HEK293T (cell line): ENCODE measurements around the gene MYBPH.

Experiments
- CTCF ChIA-PET: fragments of 350-600 bp; formaldehyde crosslinking; extraction: SDS; loops from one replicate; lab custom pipeline; 2021; ENCODE audit warnings: antibody characterized with exemption, inconsistent platforms; lab: Yijun Ruan, JAX
- POLR2A ChIA-PET: fragments of 350-600 bp; formaldehyde crosslinking; extraction: SDS; loops from one replicate; lab custom pipeline; 2020; ENCODE audit warnings: antibody characterized with exemption, inconsistent platforms; lab: Yijun Ruan, JAX
- DNase-seq: peaks from one replicate; pipeline ENCODE4 v3.0.0; 2012; ENCODE audit warnings: mixed read lengths; ENCODE audit errors: extremely low spot score
- ARNT ChIP-seq: fragments of 450-650 bp; IDR thresholded peaks from 2 replicates; pipeline ENCODE4 v1.6.1; 2017; ENCODE audit warnings: mild to moderate bottlenecking
- BHLHE40 ChIP-seq: fragments of 450-650 bp; IDR thresholded peaks from 2 replicates; pipeline ENCODE4 v1.6.1; 2016; ENCODE audit warnings: mild to moderate bottlenecking, moderate library complexity, borderline replicate concordance
- CTBP1 ChIP-seq: fragments of 450-650 bp; IDR thresholded peaks from 2 replicates; pipeline ENCODE4 v1.6.1; 2016; ENCODE audit warnings: borderline replicate concordance
- ELF4 ChIP-seq: fragments of 450-650 bp; IDR thresholded peaks from 2 replicates; pipeline ENCODE4 v1.6.1; 2017; ENCODE audit warnings: antibody characterized with exemption
- FOXA1 ChIP-seq: fragments of 450-650 bp; IDR thresholded peaks from 2 replicates; pipeline ENCODE4 v1.6.1; 2016; ENCODE audit warnings: mild to moderate bottlenecking
- FOXK2 ChIP-seq: fragments of 450-650 bp; IDR thresholded peaks from 2 replicates; pipeline ENCODE4 v1.6.1; 2016; ENCODE audit warnings: mild to moderate bottlenecking
- FOXM1 ChIP-seq: fragments of 450-650 bp; IDR thresholded peaks from 2 replicates; pipeline ENCODE4 v1.6.1; 2017; ENCODE audit warnings: mild to moderate bottlenecking, borderline replicate concordance
- HDGF ChIP-seq: fragments of 450-650 bp; IDR thresholded peaks from 2 replicates; pipeline ENCODE4 v1.6.1; 2017; ENCODE audit warnings: antibody characterized with exemption, borderline replicate concordance
- L3MBTL2 ChIP-seq: fragments of 450-650 bp; conservative IDR thresholded peaks from 2 replicates; pipeline ENCODE4 v1.6.1; 2016; ENCODE audit warnings: mild to moderate bottlenecking
- LEF1 ChIP-seq: fragments of 450-650 bp; IDR thresholded peaks from 2 replicates; pipeline ENCODE4 v1.6.1; 2017; ENCODE audit warnings: mild to moderate bottlenecking, borderline replicate concordance
- NFRKB ChIP-seq: fragments of 450-650 bp; IDR thresholded peaks from 2 replicates; pipeline ENCODE4 v1.6.1; 2016; ENCODE audit warnings: mild to moderate bottlenecking, moderate library complexity
- SP1 ChIP-seq: fragments of 450-650 bp; IDR thresholded peaks from 2 replicates; pipeline ENCODE4 v1.6.1; 2017
- SUZ12 ChIP-seq: fragments of 450-650 bp; IDR thresholded peaks from 2 replicates; pipeline ENCODE4 v1.6.1; 2016; ENCODE audit warnings: mild to moderate bottlenecking
- TARDBP ChIP-seq: fragments of 450-650 bp; IDR thresholded peaks from 2 replicates; pipeline ENCODE4 v1.6.1; 2016
- ZNF384 ChIP-seq: fragments of 450-650 bp; IDR thresholded peaks from 2 replicates; pipeline ENCODE4 v1.6.1; 2016
- TF ChIP-seq, protein P1 (sequence below): fragments of 450-650 bp; IDR thresholded peaks from 2 replicates; pipeline ENCODE4 v1.6.1; 2016

Gene MYBPH

DNA sequence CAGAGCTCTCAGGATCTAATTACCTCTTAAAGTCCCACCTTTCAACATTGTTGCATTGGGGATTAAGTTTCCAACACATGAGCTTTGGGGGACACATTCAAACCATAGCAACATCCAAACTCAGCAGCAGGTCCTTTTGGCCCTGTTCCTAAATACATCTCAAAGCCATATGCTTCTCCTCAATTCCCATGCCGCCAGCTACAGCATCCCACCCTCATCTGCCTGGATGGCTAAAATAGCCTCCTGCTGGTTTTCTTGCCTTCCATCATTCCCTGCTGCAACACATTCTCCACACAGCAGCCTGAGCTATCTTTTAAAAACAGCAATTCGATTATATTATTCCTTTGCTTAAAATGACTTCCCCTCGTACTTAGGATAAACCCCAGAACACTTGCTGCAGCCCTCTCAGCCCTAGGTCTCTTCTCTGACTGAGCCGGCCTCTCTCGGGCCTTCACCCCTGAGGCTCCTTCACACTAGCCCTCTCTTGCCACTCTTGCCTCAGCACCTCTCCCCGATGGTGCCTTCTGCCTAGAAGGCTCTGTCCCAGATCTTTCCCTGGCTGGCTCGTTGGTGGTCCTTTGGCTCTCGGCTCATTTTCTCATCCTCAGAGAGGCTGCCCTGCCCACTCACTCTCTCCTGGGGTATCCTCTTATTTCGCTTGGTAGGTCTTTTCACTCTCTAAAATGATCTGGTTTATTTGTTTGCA is 16.5 kb downstream of the MYBPH start:
- ChIA-PET POLR2A (no interaction called here), CTCF (interaction anchor here (2.2 kb wide), 1 partner anchor 13 kb away, joined by 6 read pairs; no protein-coding TSS in a partner anchor)

DNA sequence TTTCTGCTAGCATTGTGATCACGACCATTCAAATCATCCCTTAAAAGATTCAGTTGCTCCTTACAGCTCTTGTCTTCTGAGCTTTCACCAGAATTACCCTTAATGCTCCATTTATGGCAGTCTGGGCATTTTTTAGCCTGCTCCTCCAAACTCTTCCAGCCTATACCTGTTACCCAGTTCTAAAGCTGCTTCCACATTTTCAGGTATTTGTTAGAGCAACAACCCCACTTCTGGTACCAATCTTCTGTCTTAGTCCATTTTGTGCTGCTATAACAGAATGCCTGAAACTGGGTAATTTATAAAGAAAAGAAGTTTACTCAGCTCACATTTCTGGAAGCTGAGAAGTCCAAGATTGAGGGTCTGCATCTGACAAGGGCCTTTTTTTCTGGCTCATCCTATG is 17.2 kb downstream of the MYBPH start:
- TF ChIP-seq, protein P1, sequence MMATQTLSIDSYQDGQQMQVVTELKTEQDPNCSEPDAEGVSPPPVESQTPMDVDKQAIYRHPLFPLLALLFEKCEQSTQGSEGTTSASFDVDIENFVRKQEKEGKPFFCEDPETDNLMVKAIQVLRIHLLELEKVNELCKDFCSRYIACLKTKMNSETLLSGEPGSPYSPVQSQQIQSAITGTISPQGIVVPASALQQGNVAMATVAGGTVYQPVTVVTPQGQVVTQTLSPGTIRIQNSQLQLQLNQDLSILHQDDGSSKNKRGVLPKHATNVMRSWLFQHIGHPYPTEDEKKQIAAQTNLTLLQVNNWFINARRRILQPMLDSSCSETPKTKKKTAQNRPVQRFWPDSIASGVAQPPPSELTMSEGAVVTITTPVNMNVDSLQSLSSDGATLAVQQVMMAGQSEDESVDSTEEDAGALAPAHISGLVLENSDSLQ: no peak
- no peak for TF ChIP-seq FOXM1
- ChIA-PET CTCF (interaction anchor here (2.2 kb wide), 1 partner anchor 14 kb away, joined by 6 read pairs; no protein-coding TSS in a partner anchor), POLR2A (no interaction called here)

More for the DNA sequence above, 16.5 kb downstream of the MYBPH start:
- TF ChIP-seq, protein P1: no peak
- TF ChIP-seq FOXA1: no peak
- no peak for TF ChIP-seq CTBP1
- TF ChIP-seq HDGF: no peak
- no peak for TF ChIP-seq SUZ12
- TF ChIP-seq FOXM1: no peak
- DNase-seq: no peak

DNA sequence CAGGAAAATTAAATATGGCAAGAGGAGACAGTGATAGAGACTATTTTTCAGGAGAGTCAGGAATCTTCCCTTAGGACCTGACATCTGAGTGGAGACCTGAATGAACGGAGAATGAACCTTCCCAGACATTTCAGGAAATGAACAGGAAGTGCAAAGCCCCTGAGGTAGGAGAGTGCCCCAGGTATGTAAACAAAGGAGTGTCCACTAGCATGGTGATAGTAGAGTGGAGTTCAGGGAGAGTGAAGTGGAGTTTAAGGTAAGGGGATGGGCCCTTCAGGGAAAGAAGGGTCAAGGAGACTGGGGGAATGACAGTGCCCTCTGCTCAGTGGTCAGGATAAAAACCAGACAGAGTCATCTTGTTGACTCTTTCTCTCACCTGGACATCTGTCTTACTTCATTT is 19.3 kb downstream of the MYBPH start:
- POLR2A ChIA-PET: no interaction called here
- no peak for DNase-seq
- TF ChIP-seq SUZ12: no peak
- TF ChIP-seq ARNT: no peak
- no peak for TF ChIP-seq FOXK2
- TF ChIP-seq L3MBTL2: no peak
- no peak for TF ChIP-seq ZNF384
- no peak for TF ChIP-seq SP1
- TF ChIP-seq CTBP1: no peak
- TF ChIP-seq FOXA1: no peak
- TF ChIP-seq BHLHE40: no peak
- no peak for TF ChIP-seq TARDBP
- TF ChIP-seq FOXM1: no peak
- TF ChIP-seq NFRKB: no peak
- no peak for TF ChIP-seq ELF4
- TF ChIP-seq HDGF: no peak
- TF ChIP-seq, protein P1: no peak
- TF ChIP-seq LEF1: no peak
- CTCF ChIA-PET: no interaction called here

More for the DNA sequence above, 17.2 kb downstream of the MYBPH start:
- DNase-seq: no peak

DNA sequence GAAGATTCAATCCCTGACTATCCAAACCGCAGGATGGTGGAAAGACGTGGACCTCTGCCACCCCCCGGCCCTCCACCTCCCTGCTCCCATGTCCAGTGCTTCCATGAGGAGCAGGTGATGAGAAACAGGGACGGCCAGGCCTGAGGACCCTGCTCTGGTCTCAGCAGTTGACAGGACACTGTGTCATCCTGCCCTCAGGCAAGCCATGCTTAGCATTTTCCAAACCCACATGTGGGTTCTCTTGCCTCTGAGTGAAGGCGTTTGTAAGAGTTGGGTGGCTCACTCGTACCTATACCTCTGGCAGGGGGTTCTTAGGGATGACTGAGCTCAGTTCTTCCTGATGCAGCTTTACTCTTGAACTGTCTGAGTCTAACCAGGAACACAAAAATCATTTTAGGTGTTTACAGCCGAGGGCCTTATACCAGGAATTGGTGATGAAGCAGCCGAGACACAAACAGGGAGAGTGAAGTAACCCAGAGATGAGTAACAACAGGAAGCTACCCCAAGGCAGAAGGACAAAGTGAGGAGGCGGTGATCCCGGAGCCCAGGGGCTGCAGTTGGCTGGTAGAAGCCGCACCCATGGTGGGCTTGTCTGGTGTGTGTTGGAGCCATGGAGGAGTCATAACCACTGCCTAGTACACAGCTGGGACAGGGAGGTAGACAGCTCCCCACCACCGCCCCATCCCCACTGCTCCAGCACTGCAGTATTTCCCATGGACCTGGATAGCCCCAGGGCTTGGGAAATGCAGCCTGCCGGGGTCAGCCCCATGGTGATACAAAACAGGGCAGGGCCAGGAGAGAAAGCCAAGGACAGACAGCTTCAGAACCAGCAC is 21.4 kb downstream of the MYBPH start:
- DNase-seq: no peak
- ChIA-PET POLR2A (no interaction called here), CTCF (interaction anchor here (1.0 to 1.3 kb wide), 3 partner anchors 15 to 26 kb away, joined by 3 to 4 read pairs (median 3); no protein-coding TSS in a partner anchor)
- TF ChIP-seq CTBP1: no peak
- no peak for TF ChIP-seq FOXK2
- TF ChIP-seq ARNT: no peak
- no peak for TF ChIP-seq FOXA1
- TF ChIP-seq ELF4: no peak
- no peak for TF ChIP-seq NFRKB
- TF ChIP-seq ZNF384: no peak
- no peak for TF ChIP-seq SUZ12
- TF ChIP-seq BHLHE40: no peak
- TF ChIP-seq LEF1: no peak
- TF ChIP-seq HDGF: no peak

DNA sequence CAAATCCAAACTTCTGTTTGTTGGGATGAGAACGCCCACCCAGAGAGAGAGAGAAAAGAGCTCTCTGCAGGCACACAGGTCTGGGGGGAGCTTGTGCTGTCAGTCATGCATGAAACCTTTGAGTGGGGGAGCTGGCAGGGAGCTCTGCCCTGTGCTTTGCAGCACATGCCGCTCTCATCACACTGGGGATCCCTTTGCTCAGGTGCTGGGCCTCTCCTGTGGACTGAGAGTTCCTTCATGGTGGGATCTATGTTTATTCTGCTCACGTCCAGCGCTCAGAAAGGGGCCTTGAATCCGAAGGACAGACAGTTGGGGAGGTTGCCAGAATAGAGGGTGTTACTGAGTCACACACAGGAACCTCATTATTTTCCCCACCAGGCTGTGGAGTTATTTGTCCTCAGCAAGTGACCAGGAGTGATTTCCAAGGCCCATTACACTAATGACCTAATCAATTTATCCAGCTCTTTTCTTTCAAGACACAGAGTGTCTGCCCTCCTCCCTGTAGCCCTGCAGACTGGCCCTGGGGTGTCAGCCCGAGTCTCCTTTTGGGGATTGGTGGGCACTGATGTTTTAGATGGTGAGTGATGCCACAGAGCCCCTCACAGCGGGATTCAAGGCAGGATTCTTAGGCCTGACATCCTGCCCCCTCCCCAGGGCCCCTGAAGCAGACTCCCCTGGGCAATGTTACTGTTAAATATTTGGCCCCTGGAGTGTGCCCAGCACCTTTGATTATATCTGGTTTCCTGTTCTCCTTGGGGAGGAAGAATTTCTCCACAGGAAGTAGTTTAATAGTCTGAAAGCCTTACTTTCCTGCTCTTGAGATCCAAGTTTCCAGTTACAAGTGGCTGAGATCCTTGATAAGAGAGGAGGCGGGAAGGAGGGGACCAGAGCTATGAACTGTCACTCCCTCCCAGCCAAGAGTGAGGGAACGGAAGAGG is 22.3 kb downstream of the MYBPH start:
- ChIA-PET POLR2A (no interaction called here), CTCF (interaction anchor here (1.0 to 1.3 kb wide), 3 partner anchors 14 to 25 kb away, joined by 3 to 4 read pairs (median 3); no protein-coding TSS in a partner anchor)
- TF ChIP-seq BHLHE40 (no peak), SP1 (no peak), TARDBP (no peak), NFRKB (no peak), FOXA1 (no peak), FOXM1 (no peak), L3MBTL2 (no peak), ELF4 (no peak), ARNT (no peak), FOXK2 (no peak), LEF1 (no peak), HDGF (no peak), ZNF384 (no peak), SUZ12 (no peak), CTBP1 (no peak)
- TF ChIP-seq, protein P1: no peak
- no peak for DNase-seq
